ENCODE data around the gene AKAP3. TPM values are rescaled to one million over a fixed set of nuclear protein-coding genes. Genes with fewer than 3 reads are reported as not detected.

Gene AKAP3
- total and polyA plus RNA-seq, 10 of the 15 experiments (the other 5 are each of a cell fraction or from before 2014, with no cell fraction given) = 0.40 to 2.4 (median 1.3) TPM

- TF ChIP-seq IRF3 (IDR thresholded peaks at IDR 0.05) (0 out of 2 replicates have a peak, but pooled peaks have one; percentile 14), HDAC2 (IDR thresholded peaks at IDR 0.05) (no peak), DPF2 (IDR thresholded peaks at IDR 0.05) (no peak), JUND (IDR thresholded peaks at IDR 0.05; ENCODE audit: low read depth, low read length) (no peak), ATF3 (IDR thresholded peaks at IDR 0.05; ENCODE audit: borderline replicate concordance, extremely low read depth, low read depth, low read length) (no peak), TCF3 (IDR thresholded peaks at IDR 0.05; ENCODE audit: borderline replicate concordance, insufficient read depth, low read depth, low read length) (peak; percentile 51; the same call in 1 of the 2 replicates), ATF7 (IDR thresholded peaks at IDR 0.05; ENCODE audit: low read depth) (peak; percentile 32; the same call in 1 of the 2 replicates), CHD1 (IDR thresholded peaks at IDR 0.05; ENCODE audit: low read depth, low read length) (no peak), BRCA1 (IDR thresholded peaks at IDR 0.05; ENCODE audit: low read depth, low read length) (no peak), NFYA (IDR thresholded peaks at IDR 0.05; ENCODE audit: borderline replicate concordance, low read depth, low read length) (no peak), MTA2 (IDR thresholded peaks at IDR 0.05; ENCODE audit: low read depth) (no peak), SIN3A (IDR thresholded peaks at IDR 0.05; ENCODE audit: low read depth, low read length) (peak; percentile 93), ZBED1 (IDR thresholded peaks at IDR 0.05; ENCODE audit: borderline replicate concordance) (no peak), TBL1XR1 (IDR thresholded peaks at IDR 0.05; ENCODE audit: low read depth, low read length) (0 out of 2 replicates have a peak, but pooled peaks have one; percentile 51), POLR2A (IDR thresholded peaks at IDR 0.05; ENCODE audit: low read depth, low read length) (peak; percentile 95), SREBF2 (IDR thresholded peaks at IDR 0.05; ENCODE audit: low read length) (no peak), ETV6 (conservative IDR thresholded peaks at IDR 0.05 in 1 of 2, IDR thresholded peaks at IDR 0.05 in 1 of 2; ENCODE audit: borderline replicate concordance in 1 of 2, low read depth in 1 of 2) (peak in 1 of 2 experiments; percentile 9; a peak in 1 of 4 replicates)
Observed at GRCh38 chr12:4648501-4649357, at the start of gene AKAP3, which contains the start of gene NDUFA9 (continued).
